Hepatocyte (in vitro differentiated cells): ENCODE results near the gene TAF1D.

Experiments
- CTCF ChIP-seq: fragments of 200-600 bp; sonication (generic); IDR thresholded peaks from 2 replicates; pipeline ENCODE4 v1.5.1; 2016; ENCODE audit warnings: antibody characterized with exemption, mild to moderate bottlenecking; ENCODE audit not compliant: poor library complexity
- EZH2 ChIP-seq: fragments of 200-600 bp; sonication (generic); IDR thresholded peaks from 2 replicates; pipeline ENCODE4 v1.6.1; 2016; ENCODE audit warnings: antibody characterized with exemption, mild to moderate bottlenecking, borderline replicate concordance
- EZH2phosphoT487 ChIP-seq: fragments of 200-600 bp; sonication (generic); IDR thresholded peaks from one replicate; pipeline ENCODE4 v1.6.1; 2018; ENCODE audit warnings: antibody characterized with exemption, mild to moderate bottlenecking, low read depth, moderate library complexity; ENCODE audit not compliant: unreplicated experiment, severe bottlenecking

- no peak for TF ChIP-seq EZH2phosphoT487
- TF ChIP-seq EZH2, result no peak
- no peak for TF ChIP-seq CTCF
These were observed 43.7 kb upstream of the TAF1D start for GRCh38 chr11:93784935-93785360.
